Measurements from ENCODE around the gene ATAD2B.

- peak; percentile 45 for TF ChIP-seq CTCF (IDR thresholded peaks at IDR 0.05; ENCODE audit: low read depth, low read length)
- TF ChIP-seq POLR2A (IDR thresholded peaks at IDR 0.05; ENCODE audit: extremely low read depth, insufficient read length) = no peak
- no peak for TF ChIP-seq MYC (IDR thresholded peaks at IDR 0.05; ENCODE audit: low read depth, low read length)
Measured at GRCh38 chr2:23803965-23804542, 122.9 kb downstream of the ATAD2B start.

Data from NB4 (cell line).